ENCODE measurements around the gene NCAPD2. TPM values are rescaled to one million over a fixed set of nuclear protein-coding genes. Genes with fewer than 3 reads are reported as not detected.
"Not testable (repeated sequence)": the region's sequence is repeated elsewhere in the genome, so short reads cannot be mapped to it uniquely, and the experiment has no call there.

The NCAPD2 gene
- total RNA-seq, 2 experiments from 2014 or later = 195 to 196 TPM

DNA sequence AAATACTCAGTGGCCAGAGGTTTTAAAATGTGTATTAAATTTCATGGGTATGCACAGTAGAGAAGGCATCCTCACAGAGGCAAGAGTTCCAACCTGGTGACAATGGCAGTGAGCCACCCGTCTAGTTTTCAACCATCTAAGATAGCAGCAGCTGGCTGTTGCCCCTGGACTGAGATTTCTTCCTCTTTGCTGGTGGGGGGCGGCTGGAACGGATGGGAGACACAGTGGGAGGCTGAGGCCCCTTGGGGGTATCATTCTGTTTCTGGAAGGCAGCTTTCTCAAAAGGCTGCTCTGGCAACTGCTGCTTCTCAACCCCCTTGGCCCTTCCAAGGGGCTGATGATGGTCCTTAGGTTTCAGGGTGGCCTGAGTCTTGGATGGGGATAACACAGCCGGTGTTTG lies 63.0 kb downstream of the NCAPD2 start:
- H3K9me3 Mint-ChIP-seq = no peaks in the 10 kb centered on the region
- ChIA-PET POLR2A (interaction anchor here (0.6 to 18.1 kb wide), 9 partner anchors 10 to 133 kb away, joined by 3 to 264 read pairs (median 3); partner anchors contain the start of genes GAPDH, NOP2 and ZNF384), CTCF (interaction anchor here (0.6 to 4.4 kb wide), 12 partner anchors 11 to 294 kb away, joined by 3 to 19 read pairs (median 5); partner anchors contain the start of genes CDCA3, MRPL51, NOP2 and USP5)
- H3K27ac Mint-ChIP-seq = peak overlapping the region; percentile 75
- no peaks in the 10 kb centered on the region for H3K27me3 Mint-ChIP-seq
- peak overlapping the region; percentile 89 for H3K4me3 Mint-ChIP-seq
- ATAC-seq (no peak), DNase-seq (no peak)
- H3K4me1 Mint-ChIP-seq (ENCODE audit: low read depth) = peaks cover 51% of the 10 kb centered on the region
- TF ChIP-seq, protein P1, sequence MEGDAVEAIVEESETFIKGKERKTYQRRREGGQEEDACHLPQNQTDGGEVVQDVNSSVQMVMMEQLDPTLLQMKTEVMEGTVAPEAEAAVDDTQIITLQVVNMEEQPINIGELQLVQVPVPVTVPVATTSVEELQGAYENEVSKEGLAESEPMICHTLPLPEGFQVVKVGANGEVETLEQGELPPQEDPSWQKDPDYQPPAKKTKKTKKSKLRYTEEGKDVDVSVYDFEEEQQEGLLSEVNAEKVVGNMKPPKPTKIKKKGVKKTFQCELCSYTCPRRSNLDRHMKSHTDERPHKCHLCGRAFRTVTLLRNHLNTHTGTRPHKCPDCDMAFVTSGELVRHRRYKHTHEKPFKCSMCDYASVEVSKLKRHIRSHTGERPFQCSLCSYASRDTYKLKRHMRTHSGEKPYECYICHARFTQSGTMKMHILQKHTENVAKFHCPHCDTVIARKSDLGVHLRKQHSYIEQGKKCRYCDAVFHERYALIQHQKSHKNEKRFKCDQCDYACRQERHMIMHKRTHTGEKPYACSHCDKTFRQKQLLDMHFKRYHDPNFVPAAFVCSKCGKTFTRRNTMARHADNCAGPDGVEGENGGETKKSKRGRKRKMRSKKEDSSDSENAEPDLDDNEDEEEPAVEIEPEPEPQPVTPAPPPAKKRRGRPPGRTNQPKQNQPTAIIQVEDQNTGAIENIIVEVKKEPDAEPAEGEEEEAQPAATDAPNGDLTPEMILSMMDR (IDR thresholded peaks at IDR 0.05) = no peak
- peaks cover 40% of the 10 kb centered on the region for H3K36me3 Mint-ChIP-seq (ENCODE audit: low read depth)
- intact Hi-C loops (cut with micrococcal nuclease) = no loop called here

DNA sequence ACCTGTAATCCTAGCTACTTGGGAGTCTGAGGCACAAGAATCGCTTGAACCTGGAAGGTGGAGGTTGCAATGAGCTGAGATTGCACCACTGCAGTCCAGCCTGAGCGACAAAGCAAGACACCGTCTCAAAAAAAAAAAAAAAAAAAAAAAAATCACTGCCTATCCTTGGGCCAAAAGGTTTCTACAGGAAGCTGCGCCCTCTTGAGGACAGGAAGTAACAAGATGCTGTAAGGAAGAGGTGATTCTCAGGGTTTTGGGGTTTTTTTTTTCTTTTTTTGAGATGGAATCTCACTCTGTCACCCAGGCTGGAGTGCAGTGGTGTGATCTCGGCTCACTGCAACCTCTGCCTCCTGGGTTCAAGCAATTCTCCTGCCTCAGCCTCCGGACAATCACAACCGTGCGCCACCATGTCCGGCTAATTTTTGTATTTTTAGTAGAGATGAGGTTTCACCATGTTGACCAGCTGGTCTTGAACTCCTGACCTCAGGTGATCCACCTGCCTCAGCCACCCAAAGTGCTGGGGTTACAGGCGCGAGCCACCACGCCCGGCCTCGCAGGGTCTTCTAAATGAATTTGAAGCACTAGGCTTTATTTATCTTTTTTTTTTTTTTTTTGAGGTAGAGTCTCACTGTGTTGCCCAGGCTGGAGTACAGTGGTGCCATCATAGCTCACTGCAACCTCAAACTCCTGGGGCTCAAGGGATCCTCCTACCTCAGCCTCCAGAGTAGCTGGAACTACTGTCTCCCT lies 64.3 kb downstream of the NCAPD2 start:
- Mint-ChIP-seq H3K27ac (peak overlapping the region; percentile 25), H3K4me1 (ENCODE audit: low read depth) (peaks cover 44% of the 10 kb centered on the region), H3K36me3 (ENCODE audit: low read depth) (peaks cover 49% of the 10 kb centered on the region)
- ChIA-PET POLR2A (interaction anchor here (0.6 to 18.1 kb wide), 6 partner anchors 9 to 37 kb away, joined by 3 to 264 read pairs (median 6); partner anchors contain the start of genes GAPDH and NOP2), CTCF (interaction anchor here (0.7 to 4.4 kb wide), 12 partner anchors 9 to 293 kb away, joined by 3 to 19 read pairs (median 6); partner anchors contain the start of genes CDCA3, NOP2 and USP5)
- intact Hi-C loops (cut with micrococcal nuclease); H3K4me3 Mint-ChIP-seq; ATAC-seq; H3K27me3 Mint-ChIP-seq; H3K9me3 Mint-ChIP-seq: not testable (repeated sequence)
- DNase-seq = peak; percentile 71
- TF ChIP-seq, protein P1 (IDR thresholded peaks at IDR 0.05) = peak; percentile 67

DNA sequence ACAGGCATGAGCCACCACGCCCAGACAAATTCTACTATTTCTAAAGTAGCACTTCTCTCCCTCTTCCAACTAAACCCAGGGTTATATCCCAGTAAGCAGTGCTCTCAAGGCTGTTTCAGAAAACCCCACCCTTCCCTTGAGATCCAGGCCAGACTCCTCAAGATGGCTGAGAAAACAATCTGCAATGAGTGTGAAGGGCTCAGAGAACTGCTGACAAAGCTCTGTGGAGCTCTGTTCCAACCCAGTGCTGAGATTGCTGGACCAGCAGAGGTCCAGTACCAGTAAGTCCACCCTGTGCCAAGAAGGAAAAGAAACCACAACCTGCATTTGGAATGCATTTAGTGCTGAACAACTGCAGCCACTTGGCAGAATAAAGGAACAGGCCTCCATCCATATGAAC lies 65.6 kb downstream of the NCAPD2 start:
- ChIA-PET POLR2A (interaction anchor here (1.2 to 18.1 kb wide), 4 partner anchors 8 to 36 kb away, joined by 5 to 264 read pairs (median 22); partner anchors contain the start of genes GAPDH and NOP2), CTCF (interaction anchor here (2.6 to 4.4 kb wide), 2 partner anchors 21 to 136 kb away, joined by 6 to 19 read pairs; no protein-coding TSS in a partner anchor)
- Mint-ChIP-seq H3K9me3 (no peaks in the 10 kb centered on the region), H3K36me3 (ENCODE audit: low read depth) (peaks cover 55% of the 10 kb centered on the region), H3K27me3 (no peaks in the 10 kb centered on the region), H3K4me3 (no peak overlapping the region), H3K27ac (no peak overlapping the region), H3K4me1 (ENCODE audit: low read depth) (peaks cover 39% of the 10 kb centered on the region)
- no peak for ATAC-seq
- intact Hi-C loops (cut with micrococcal nuclease) = no loop called here
- DNase-seq = no peak
- TF ChIP-seq, protein P1 (IDR thresholded peaks at IDR 0.05) = no peak

- intact Hi-C loops (cut with micrococcal nuclease) = no loop called here
- DNase-seq = no peak
- ATAC-seq = no peak
- Mint-ChIP-seq H3K9me3 (no peaks in the 10 kb centered on the region), H3K36me3 (ENCODE audit: low read depth) (peaks cover 56% of the 10 kb centered on the region), H3K4me1 (ENCODE audit: low read depth) (peaks cover 41% of the 10 kb centered on the region), H3K4me3 (no peak overlapping the region), H3K27ac (peak overlapping the region; percentile 26), H3K27me3 (no peaks in the 10 kb centered on the region)
- POLR2A ChIA-PET = interaction anchor here (0.7 to 18.1 kb wide), 4 partner anchors 9 to 22 kb away, joined by 3 to 264 read pairs (median 4); partner anchors contain the start of gene GAPDH
- TF ChIP-seq, protein P1 (IDR thresholded peaks at IDR 0.05) = no peak
- CTCF ChIA-PET = interaction anchor here (1.1 to 4.4 kb wide), 2 partner anchors 10 to 23 kb away, joined by 3 to 19 read pairs; no protein-coding TSS in a partner anchor
Observed at GRCh38 chr12:6560501-6561205, 66.8 kb downstream of the NCAPD2 start.

Measured in activated CD8-positive, alpha-beta T cell treated with anti-CD3 and anti-CD28 coated beads for 36 hours (primary cell).